ENCODE measurements around the gene PLCG1. TPM values are rescaled to one million over a fixed set of nuclear protein-coding genes. Genes with fewer than 3 reads are reported as not detected.
A peak's percentile ranks its signal among the peaks of the same experiment; 100 is the strongest.

PLCG1 gene
- total and polyA plus RNA-seq, 9 of the 15 experiments (the other 6 are each of a cell fraction or from before 2014, with no cell fraction given): 1.7 to 67.0 (median 34.8) TPM

- no peak for FAIRE-seq
- peaks cover 13 to 29% of the 10 kb centered on the region in 2 experiments for H3K4me1 ChIP-seq (replicated peaks in 1 of 2; ENCODE audit: control insufficient read depth in 2 of 2, insufficient read depth in 2 of 2, low read length in 2 of 2)
- no peaks in the 10 kb centered on the region for H3K27me3 ChIP-seq (ENCODE audit: control insufficient read depth in 2 of 2, insufficient read depth in 2 of 2, low read length in 2 of 2)
- TF ChIP-seq ATF3 (IDR thresholded peaks at IDR 0.05): 0 out of 2 replicates have a peak, but pooled peaks have one; percentile 14
- TF ChIP-seq ATF3 (CRISPR knock-in tag; conservative IDR thresholded peaks at IDR 0.05): no peak
- peak; percentile 56 for TF ChIP-seq NFIC (IDR thresholded peaks at IDR 0.05)
- no peak for TF ChIP-seq AFF1 (IDR thresholded peaks at IDR 0.05; ENCODE audit: low read depth in 1 of 2, partially characterized antibody in 2 of 2)
- TF ChIP-seq CXXC5 (CRISPR knock-in tag; IDR thresholded peaks at IDR 0.05): no peak
- intact Hi-C loops (cut with micrococcal nuclease) (no loop called here), in situ Hi-C loops (cut with MboI) (no loop called here)
- WGBS (ENCODE audit: insufficient coverage, low coverage, missing lambda C conversion rate): 91% methylated on average over 3 of the region's 3 CpGs
- H3K9me1 ChIP-seq (ENCODE audit: control insufficient read depth, insufficient read depth, low read length): no peaks in the 10 kb centered on the region
- BruUV-seq (replicated peaks): no TSS peak
- ChIA-PET CTCF (ENCODE audit: low intra/inter-chr PET ratio) (no interaction called here), POLR2A (no interaction called here)
- H3K9ac ChIP-seq (ENCODE audit: insufficient read depth in 1 of 2, low read depth in 2 of 2, low read length in 2 of 2): no peak overlapping the region
- no peak overlapping the region for H3K4me3 ChIP-seq
- no peak for ATAC-seq
- H3K4me2 ChIP-seq (ENCODE audit: insufficient read depth, low read length): no peak overlapping the region
- no peaks in the 10 kb centered on the region for H3K9me3 ChIP-seq (replicated peaks; ENCODE audit: control insufficient read depth, insufficient read depth, low read depth, low read length)
- H3K79me2 ChIP-seq (ENCODE audit: control insufficient read depth, insufficient read depth, low read length): no peaks in the 10 kb centered on the region
- peaks cover 10% of the 10 kb centered on the region; the same call in 1 of the 2 replicates for H4K20me1 ChIP-seq (replicated peaks; ENCODE audit: control insufficient read depth, insufficient read depth, low read length)
- H3K36me3 ChIP-seq (ENCODE audit: control insufficient read depth, insufficient read depth, low read length): peaks cover 94% of the 10 kb centered on the region
- DNase-seq (ENCODE audit: extremely low read depth in 1 of 4, low spot score in 3 of 4): no peak
- H3K27ac ChIP-seq (ENCODE audit: extremely low read depth, low read depth, low read length): no peak overlapping the region
- H2AFZ ChIP-seq (ENCODE audit: low read depth, low read length): no peak overlapping the region
These were observed 18.7 kb upstream of the PLCG1 start for GRCh38 chr20:41118632-41119031.
